ENCODE measurements around the gene COTL1.

COTL1 gene

DNA sequence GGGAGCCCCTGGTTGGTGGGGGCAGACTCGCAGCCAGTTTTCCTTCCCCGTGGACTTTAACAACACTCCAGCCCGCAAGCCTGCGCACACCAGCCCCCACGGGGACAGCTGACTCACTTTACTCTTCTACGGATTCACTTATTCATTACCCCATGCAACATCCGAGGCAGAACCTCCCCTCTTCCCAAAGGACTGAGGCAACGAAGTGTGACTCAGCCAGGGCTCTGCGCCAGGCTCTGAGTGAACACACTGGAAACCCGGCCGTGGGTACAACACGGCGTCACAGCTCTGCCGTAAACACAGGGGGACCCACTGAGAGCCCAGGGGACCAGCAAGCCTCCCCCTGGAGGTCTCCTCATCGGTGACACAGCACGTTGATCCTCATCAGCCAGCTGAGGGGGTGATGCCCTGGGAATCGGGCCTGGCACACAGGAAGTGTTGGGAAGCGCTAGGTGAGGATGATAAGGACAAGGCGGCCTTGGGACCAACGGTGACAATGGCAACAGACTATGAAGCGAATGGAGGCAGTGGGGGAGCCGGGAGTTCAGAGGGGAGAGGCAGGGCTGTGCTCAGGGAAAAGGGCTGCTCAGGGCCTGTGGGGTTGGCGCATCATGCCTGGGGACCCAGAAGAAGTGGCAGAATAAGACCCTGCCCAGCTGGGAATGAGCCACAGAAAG is 14.6 kb downstream of the COTL1 start:
- peak; percentile 97 for DNase-seq (ENCODE audit: low read depth)
- H3K4me3 ChIP-seq (ENCODE audit: low read depth, low read length): peak overlapping the region; percentile 23
- TF ChIP-seq, protein P1, sequence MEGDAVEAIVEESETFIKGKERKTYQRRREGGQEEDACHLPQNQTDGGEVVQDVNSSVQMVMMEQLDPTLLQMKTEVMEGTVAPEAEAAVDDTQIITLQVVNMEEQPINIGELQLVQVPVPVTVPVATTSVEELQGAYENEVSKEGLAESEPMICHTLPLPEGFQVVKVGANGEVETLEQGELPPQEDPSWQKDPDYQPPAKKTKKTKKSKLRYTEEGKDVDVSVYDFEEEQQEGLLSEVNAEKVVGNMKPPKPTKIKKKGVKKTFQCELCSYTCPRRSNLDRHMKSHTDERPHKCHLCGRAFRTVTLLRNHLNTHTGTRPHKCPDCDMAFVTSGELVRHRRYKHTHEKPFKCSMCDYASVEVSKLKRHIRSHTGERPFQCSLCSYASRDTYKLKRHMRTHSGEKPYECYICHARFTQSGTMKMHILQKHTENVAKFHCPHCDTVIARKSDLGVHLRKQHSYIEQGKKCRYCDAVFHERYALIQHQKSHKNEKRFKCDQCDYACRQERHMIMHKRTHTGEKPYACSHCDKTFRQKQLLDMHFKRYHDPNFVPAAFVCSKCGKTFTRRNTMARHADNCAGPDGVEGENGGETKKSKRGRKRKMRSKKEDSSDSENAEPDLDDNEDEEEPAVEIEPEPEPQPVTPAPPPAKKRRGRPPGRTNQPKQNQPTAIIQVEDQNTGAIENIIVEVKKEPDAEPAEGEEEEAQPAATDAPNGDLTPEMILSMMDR (conservative IDR thresholded peaks at IDR 0.05; ENCODE audit: low read depth, low read length): no peak

DNA sequence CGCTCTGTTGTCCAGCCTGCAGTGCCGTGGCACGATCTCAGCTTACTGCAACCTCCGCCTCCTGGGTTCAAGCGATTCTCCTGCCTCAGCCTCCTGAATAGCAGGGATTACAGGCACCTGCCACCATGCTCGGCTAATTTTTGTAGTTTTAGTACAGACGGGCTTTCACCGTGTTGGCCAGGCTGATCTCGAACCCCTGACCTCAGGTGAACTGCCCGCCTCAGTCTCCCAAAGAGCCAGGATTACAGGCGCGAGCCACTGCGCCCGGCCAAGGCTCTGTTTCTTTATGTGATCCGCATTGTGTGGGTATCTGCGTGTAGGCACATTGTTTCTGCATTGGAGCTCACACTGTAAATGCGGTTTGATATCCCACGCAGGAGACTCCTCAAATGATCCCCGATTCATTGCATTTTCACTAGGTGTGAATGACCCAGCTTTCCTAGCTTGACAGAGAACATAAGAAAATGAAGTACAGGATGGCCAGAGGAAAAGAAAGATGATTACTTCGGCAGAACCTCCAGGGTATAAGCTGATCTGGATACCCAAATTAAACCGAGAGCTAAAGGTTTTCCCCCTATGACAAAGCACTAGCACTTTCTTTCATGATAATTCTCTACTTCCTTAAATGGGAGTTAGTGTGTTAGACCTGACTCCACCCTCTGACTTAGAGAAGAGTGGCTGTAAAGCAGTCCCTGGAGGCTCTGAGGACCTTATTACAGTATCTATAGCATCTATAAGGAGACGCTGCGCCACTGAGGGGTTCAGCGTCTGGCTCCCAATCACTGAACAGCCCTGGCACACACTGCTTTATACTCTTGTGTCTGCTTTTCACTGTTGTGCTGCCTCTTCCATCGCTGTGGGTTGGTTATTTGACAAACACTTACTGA is 17.3 kb downstream of the COTL1 start:
- TF ChIP-seq, protein P1 (conservative IDR thresholded peaks at IDR 0.05; ENCODE audit: low read depth, low read length): no peak
- peak; percentile 44 for DNase-seq (ENCODE audit: low read depth)
- H3K4me3 ChIP-seq (ENCODE audit: low read depth, low read length): no peak overlapping the region

DNA sequence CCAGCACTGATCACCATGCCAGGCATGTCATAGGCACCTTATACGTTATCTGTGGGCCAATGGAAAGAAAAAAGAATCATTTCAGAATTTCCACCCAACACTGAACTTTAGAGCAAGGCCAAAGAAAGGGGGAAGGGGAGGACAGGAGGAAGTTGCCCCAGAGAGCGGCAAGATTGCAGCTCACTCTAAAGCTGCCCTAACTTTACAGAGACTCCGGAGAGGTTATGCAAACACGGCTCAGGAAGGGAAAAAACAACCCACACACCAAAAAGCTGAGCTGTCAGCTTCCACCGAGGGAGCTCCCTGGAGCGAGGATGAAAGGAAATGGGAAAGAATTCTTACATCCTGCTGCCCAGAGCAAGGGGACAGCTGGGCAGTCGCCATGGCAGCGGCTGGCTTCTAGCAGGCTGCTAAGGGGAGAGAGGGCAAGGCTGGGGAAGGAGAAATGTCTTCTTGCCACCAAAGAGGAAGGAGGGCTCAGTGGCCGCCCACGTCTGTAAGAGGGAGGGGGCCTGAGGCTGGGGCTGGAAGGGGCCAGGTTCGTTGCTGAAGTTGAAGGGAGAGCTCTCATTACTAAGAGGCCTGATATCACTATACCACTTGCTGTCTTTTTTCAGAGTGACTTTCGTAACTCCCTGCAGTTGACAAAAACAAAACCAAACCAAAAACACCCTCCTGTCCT is 18.2 kb downstream of the COTL1 start:
- TF ChIP-seq, protein P1 (conservative IDR thresholded peaks at IDR 0.05; ENCODE audit: low read depth, low read length): no peak
- H3K4me3 ChIP-seq (ENCODE audit: low read depth, low read length): peak overlapping the region; percentile 18
- peak; percentile 90 for DNase-seq (ENCODE audit: low read depth)

DNA sequence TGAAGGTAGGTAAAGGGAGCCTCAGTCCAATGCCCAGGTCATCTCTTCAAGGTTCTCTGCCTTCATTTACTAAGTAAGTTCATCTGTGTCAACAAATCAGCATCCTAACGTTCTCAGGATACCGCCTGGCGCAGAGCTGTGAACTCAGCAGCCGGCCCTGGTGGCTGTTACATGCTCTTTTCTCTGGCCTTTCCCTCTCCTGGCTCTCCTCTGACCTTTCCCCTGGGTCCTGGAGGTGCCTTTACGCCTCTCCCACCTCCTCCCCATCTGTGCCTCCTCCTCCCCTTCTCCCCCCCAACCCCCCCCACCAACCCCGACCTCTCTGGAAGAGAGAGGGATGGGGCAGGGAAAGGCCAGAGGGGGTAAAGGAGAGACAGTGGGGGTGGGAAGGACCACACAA is 19.5 kb downstream of the COTL1 start:
- TF ChIP-seq, protein P1 (conservative IDR thresholded peaks at IDR 0.05; ENCODE audit: low read depth, low read length): no peak
- no peak for DNase-seq (ENCODE audit: low read depth)
- no peak overlapping the region for H3K4me3 ChIP-seq (ENCODE audit: low read depth, low read length)

DNA sequence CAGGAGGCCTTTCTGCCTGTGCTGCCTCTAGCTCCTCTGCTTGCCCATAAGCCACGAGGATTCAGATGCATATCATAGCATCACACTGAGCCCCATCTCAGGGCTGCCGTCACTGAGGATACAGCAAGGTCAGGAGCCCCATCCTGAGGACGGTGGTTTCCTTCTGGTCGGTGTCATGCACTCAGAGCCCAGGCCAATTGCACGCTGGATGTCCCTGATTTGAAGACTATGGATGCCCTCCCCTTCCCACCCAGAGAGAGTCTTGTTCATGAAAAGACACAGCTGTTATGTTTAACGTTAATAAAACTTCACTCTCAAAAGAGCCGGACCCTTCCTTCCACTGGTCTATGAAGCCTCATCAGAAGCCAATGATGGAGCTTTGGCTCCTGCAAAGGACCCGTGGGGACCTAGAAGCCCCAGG is 19.9 kb downstream of the COTL1 start:
- TF ChIP-seq, protein P1 (conservative IDR thresholded peaks at IDR 0.05; ENCODE audit: low read depth, low read length): no peak
- H3K4me3 ChIP-seq (ENCODE audit: low read depth, low read length): no peak overlapping the region
- no peak for DNase-seq (ENCODE audit: low read depth)

DNA sequence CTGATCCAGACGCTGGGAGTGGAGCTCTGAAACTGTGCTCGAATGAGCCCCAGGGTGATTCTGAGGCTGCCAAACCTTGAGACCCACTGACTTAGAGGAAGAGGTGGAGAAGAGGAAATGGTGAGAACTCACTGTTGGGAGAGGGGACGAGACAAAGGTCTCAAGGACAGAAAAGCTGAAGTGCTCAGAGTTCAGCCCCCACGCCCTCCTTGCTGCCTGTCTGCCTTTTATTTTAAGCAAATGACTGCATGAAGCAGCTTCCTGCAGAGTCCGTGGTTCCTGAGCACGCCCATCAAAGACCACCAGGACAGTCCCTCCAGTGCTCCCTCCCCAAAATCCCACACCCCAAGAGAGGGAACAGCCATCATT is 20.4 kb downstream of the COTL1 start:
- H3K4me3 ChIP-seq (ENCODE audit: low read depth, low read length): no peak overlapping the region
- DNase-seq (ENCODE audit: low read depth): no peak
- TF ChIP-seq, protein P1 (conservative IDR thresholded peaks at IDR 0.05; ENCODE audit: low read depth, low read length): no peak
